Stimulated activated CD8-positive, alpha-beta memory T cell treated with anti-CD3 and anti-CD28 coated beads, Interleukin-15, amount 100 ng/mL, for 1 hour (primary cell): ENCODE results near the gene MEIOB.
"Not testable (repeated sequence)": the region's sequence is repeated elsewhere in the genome, so short reads cannot be mapped to it uniquely, and the experiment has no call there.

ENCODE experiments used
- DNase-seq: peaks from one replicate; pipeline ENCODE4 v3.0.0-alpha.2; 2020; ENCODE audit warnings: low read depth

Gene MEIOB

DNA sequence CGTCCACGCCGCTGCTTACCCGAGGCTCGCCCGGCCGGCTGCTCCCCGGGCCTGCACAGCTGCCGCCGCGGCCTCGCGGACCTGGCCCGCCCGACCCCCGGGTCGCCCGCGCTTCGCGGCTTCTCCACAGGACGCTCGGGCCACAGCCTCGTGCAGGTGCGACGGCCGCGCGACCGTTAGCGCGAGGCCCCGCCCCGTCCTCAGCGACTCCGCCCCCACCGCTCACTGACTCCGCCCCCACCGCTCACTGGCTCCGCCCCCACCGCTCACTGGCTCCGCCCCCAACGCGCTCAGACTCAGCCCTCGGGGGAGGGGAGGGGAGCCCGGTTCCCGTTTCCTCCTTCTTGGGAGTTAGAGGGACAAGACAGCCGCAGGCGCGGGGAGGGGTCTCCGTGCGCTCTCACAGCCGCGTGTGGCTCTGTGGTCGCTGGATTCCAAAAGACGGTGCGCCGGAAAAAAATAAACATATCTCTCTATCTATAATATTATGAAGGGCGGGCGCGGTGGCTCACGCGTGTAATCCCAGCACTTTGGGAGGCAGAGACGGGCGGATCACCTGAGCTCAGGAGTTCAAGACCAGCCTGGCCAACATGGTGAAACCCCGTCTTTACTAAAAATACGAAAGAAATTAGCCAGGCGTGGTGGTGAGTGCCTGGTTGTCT lies at the start of gene MEIOB:
Gene MEIOB, minus strand, starts transcription at position 191 of the 662 bp plus-strand sequence. CDS start 3,989 bp downstream, outside the sequence.
- DNase-seq: peak; percentile 10

- no peak for DNase-seq
These were observed 48.8 kb upstream of the MEIOB start for GRCh38 chr16:1920727-1921171.

DNA sequence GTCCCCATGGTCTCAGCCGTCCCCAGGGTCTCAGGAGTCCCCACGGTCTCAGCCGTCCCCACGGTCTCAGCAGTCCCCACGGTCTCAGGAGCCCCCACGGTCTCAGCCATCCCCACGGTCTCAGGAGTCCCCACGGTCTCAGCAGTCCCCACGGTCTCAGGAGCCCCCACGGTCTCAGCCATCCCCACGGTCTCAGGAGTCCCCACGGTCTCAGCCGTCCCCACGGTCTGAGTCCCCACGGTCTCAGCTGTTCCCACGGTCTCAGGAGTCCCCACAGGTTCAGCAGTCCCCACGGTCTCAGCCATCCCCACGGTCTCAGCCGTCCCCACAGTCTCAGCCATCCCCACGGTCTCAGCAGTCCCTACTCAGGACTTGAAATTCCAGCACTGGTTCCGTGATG lies 48.2 kb upstream of the MEIOB start:
- not testable (repeated sequence) for DNase-seq

DNA sequence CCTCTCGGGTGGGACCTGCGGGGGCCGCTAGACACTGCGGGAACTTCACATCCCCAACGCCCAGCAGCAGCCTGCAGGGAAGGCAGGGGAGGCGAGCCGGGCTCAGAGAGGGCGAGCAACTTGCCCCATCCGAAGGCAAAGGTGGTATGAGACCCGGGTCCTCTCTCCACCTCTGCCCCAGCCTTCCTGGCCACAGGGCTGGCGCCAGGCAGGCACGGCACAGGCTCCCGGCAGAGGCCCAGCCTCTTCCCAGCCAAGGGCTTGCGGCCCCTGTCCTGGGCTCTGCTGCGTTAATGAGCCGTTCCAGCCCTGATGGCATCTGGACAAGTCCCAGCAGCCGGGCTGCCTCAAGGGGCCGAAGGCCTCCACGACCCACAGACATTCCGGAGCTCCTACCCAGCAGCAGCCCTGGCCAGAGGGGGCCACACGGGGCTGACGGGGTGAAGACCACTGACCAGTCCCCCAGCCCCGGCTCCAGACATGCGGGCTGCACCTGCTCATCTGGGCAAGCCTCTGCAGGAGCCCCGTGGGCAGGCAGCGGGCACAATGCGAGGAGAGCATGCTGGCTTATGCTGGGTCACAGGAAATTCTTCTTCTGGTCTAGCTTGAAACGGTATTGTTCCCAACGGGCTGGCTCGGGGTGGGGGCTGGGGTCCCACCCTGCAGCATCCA lies 47.5 kb upstream of the MEIOB start:
- DNase-seq: no peak

GRCh38 chr16:1918351-1919326 lies 46.7 kb upstream of the MEIOB start, which contains the start of gene HS3ST6:
Gene HS3ST6, minus strand, starts transcription at chr16:1918415. Its CDS starts 92 bp downstream, at chr16:1918323.
- no peak for DNase-seq

DNA sequence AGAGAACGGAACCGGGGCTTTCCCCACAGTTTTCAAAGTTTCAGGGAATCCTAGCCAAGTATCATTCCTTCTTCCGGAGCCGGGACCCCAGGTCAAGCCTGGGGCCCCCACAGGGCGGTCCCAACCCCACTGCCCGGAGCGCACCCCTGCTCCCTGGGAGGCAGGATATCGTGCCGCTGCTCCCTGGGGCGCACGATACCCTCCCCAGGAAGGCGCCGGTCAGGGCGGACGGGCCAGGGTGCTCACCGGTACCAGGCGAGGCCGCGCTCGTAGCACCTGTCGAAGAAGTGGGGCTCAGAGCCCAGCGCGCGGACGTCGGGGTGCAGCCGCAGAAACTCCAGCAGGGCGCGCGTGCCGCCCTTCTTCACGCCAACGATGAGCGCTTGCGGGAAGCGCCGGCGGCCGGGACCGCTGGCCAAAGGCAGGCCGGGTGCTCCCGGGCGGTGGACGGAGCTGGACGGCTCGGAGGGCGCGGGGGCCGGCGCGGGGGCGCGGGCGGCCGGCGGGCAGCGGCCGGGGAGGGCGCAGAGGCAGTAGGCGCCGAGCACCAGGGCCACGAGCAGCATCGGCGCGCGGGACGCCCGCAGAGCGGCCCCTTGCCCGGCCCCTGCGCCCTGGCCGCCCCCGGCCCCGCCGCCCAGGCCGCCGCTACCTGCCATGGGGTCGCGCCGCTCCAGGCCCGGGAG lies 45.8 kb upstream of the MEIOB start:
- DNase-seq: no peak

GRCh38 chr16:1917056-1917664 lies 45.2 kb upstream of the MEIOB start:
- DNase-seq: no peak

DNA sequence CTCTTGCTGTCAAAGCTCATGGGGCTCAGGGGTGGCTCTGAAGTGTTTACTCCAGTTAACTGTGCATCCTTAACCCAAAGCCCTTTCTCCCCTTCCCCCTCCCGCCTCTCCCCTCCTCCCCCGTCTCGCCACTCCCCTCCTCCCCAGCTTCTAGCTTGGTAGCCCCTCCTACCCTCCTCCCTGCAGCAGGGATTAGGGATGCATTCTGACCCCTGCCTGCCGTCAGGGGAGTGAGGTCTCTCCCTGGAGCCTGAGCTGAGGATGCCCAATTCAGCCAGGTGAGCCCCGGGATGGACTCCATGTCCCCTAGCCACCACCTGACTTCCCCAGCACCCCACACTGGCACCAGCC lies 44.7 kb upstream of the MEIOB start:
- DNase-seq: no peak

- DNase-seq: no peak
These were observed 44.0 kb upstream of the MEIOB start for GRCh38 chr16:1915732-1916639.

- DNase-seq: no peak
These were observed 43.0 kb upstream of the MEIOB start for GRCh38 chr16:1914988-1915387.

DNA sequence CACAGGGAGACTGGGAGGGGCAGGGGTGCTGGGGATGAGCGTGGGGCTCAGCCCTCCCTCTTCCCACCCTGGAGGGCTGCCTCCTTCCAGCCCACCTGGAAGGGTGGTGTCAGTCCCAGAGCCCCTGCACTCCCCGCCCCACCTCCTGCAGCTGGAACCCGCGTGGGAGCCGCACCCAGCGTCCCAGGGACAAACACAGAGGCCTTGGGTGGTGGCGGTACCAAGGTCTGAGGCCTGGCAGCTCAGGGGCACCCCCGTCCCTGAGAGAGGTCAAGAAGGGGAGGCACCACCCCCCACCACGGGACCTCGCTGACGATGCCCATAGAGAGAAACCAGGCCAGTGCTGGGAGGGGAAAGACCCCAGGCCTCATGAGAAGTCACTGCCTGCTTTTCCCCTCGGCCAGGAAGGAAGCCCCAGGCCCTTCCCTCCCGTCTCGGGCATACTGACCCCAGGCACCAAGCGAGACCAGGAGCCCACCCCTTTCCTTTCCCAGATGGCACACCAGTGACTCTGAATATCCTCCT lies 42.2 kb upstream of the MEIOB start:
- DNase-seq: no peak

DNA sequence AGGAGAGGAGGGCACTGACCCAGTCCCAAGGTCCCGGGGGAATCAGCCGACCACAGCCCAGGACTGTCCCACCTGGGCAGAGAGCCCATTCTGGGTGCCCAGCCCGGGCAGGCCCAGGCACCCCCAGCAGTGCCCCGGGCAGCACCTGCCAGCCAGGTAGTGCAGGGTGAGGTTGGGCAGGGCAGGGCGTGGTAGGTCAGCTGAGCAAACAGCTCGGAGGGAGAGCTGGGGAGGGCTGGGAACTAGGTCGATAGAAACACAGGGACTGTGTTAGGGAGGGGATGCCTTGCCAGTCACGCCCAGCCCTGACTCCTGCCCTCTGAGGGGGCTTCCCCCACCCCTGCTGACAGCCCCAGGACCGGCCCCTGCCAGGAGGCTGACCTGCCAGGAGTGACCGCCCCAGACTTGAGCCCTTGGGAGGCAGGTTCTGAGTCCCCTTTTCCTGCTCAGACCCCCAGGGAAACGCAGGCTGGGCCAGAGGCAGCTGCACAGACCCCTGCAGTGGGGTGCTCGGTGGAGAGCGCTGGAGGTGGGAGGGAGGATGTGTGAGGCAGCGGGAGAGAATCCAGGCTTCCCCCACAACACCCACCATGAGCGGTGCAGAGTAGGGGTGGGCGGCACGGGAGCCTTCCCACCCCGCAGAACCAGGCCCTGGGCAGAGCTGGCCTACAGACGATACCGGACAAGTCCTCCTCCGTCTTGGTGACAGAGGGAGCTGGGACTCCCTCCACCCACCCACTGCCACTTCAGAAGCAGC lies 41.5 kb upstream of the MEIOB start:
- DNase-seq: no peak

GRCh38 chr16:1912215-1912543 lies 40.2 kb upstream of the MEIOB start:
- no peak for DNase-seq

GRCh38 chr16:1911467-1912214 lies 39.7 kb upstream of the MEIOB start:
- DNase-seq: no peak

DNA sequence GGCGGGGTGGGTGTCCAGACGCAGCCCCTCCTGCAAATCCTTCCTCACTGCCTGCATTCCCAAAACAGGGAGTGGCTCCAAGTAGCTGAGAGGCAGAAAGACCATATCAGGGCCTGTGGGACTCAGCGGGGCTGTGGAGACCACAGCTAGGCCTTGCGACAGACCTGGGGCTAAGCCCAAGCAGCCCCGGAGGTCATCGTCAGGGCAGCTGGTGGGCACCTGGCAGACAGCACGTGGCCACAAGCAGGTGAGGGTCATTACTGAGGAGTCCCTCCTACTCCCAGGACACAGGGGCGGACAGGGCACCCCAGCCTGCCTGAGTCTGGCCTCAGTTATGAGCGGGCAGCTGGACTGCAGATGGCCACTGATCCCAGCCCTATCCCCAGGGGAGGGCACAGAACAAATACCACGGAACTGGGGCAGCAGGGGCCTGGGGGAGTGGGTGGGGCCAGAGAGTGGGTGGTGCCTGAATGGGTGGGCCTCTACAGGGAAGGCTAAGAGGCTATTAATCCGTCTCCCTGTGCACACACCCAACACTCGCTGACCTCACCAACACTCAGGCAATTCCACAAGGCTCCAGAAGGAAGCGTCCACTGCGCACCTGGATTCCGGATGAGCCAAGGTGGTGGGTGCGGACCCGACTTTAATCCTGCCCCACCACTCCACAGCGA lies 37.7 kb upstream of the MEIOB start:
- DNase-seq: no peak

DNA sequence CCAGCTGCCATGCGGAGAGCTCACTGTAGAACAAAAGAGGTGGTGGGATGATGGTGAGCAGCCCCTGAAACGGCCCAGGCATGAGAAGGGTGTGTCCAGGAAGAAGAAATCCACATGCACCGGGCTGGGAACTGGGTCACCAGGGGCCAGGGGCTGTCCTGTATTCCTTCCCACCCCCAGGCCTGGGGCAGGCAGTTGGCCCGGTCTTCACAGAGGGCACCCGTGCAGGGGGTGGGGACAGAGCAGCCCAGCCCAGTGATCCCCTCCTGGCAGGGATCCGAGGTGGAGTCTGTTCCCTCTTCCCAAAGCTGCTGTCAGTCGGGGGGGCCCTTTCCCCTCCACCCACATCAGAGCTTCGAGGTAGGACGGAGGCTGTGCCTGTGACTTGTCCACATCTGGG lies 37.0 kb upstream of the MEIOB start:
- DNase-seq: no peak

GRCh38 chr16:1908184-1908583 lies 36.2 kb upstream of the MEIOB start:
- no peak for DNase-seq

DNA sequence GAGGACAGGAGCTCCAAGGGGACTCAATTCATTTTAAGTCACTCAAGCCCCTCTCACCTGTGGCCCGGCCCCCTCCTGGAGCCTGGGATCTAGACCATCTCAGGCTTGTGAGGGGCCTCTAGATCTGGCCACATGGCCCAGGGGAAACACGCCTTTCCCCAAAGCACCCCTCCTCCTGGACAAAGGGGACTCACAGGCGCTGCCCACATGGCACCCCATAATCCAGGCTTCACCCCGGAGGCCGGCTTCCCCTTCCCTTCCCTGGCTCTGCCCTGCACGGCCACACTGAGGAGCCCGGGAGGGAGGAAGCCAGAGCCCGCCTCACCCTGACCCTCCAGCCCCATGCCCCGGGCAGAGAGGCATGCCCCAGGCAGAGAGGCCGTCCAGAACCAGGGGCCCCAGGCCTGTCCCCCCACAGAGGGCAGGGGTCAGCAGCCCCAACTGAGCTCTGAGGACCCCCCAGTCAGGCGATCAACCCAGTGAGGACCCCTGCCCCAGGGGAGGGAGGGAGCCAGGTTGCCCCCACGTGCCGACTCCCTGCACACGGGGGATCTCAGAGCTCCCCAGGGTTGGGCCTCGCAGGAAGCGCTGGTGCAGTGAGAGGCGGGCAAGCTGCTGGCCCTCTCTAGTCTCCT lies 35.4 kb upstream of the MEIOB start:
- DNase-seq: no peak
